ENCODE data around the gene STK16. TPM values are rescaled to one million over a fixed set of nuclear protein-coding genes. Genes with fewer than 3 reads are reported as not detected.

STK16 gene
- total and polyA plus RNA-seq, 2 of the 13 experiments (the other 11 are each of a cell fraction or from before 2014, with no cell fraction given): 28.0 to 50.9 TPM

- TF ChIP-seq LRRFIP1 (CRISPR knock-in tag; conservative IDR thresholded peaks at IDR 0.05): no peak
- no peak for TF ChIP-seq RCOR2 (CRISPR knock-in tag; IDR thresholded peaks at IDR 0.05)
- no peak for TF ChIP-seq USF2 (IDR thresholded peaks at IDR 0.05; ENCODE audit: low read depth, low read length)
- TF ChIP-seq USF2 (CRISPR knock-in tag; IDR thresholded peaks at IDR 0.05; ENCODE audit: borderline replicate concordance): no peak
- no peak for TF ChIP-seq HNRNPL (IDR thresholded peaks at IDR 0.05; ENCODE audit: low read depth, low read length)
- TF ChIP-seq ZNF362 (CRISPR knock-in tag; IDR thresholded peaks at IDR 0.05; ENCODE audit: borderline replicate concordance): no peak
- TF ChIP-seq ZNF629 (CRISPR knock-in tag; conservative IDR thresholded peaks at IDR 0.05): no peak
- peak; percentile 70 for TF ChIP-seq MTERF4 (CRISPR knock-in tag; IDR thresholded peaks at IDR 0.05)
- TF ChIP-seq RFXANK (CRISPR knock-in tag; IDR thresholded peaks at IDR 0.05): no peak
- TF ChIP-seq NPAS2 (CRISPR knock-in tag; IDR thresholded peaks at IDR 0.05; ENCODE audit: borderline replicate concordance): no peak
- TF ChIP-seq ZNF367 (CRISPR knock-in tag; IDR thresholded peaks at IDR 0.05; ENCODE audit: borderline replicate concordance): no peak
- TF ChIP-seq RBM39 (IDR thresholded peaks at IDR 0.05; ENCODE audit: low read depth, low read length, poor library complexity, severe bottlenecking): no peak
- peak; percentile 47; the same call in 1 of the 2 replicates for TF ChIP-seq ZFP1 (CRISPR knock-in tag; IDR thresholded peaks at IDR 0.05)
- TF ChIP-seq FLYWCH1 (CRISPR knock-in tag; IDR thresholded peaks at IDR 0.05): no peak
- TF ChIP-seq SIX1 (CRISPR knock-in tag; IDR thresholded peaks at IDR 0.05; ENCODE audit: borderline replicate concordance): 0 out of 2 replicates have a peak, but pooled peaks have one; percentile 25
Measured at GRCh38 chr2:219277703-219278654, 32.7 kb downstream of the STK16 start (continued).
